ENCODE measurements around the gene ZNF653. TPM values are rescaled to one million over a fixed set of nuclear protein-coding genes. Genes with fewer than 3 reads are reported as not detected.

ZNF653 gene
- total RNA-seq, 3 donors from 2014 or later (not counting 1 experiment from before 2014, with no cell fraction given): 9.9 to 15.4 (median 10.8) TPM

DNA sequence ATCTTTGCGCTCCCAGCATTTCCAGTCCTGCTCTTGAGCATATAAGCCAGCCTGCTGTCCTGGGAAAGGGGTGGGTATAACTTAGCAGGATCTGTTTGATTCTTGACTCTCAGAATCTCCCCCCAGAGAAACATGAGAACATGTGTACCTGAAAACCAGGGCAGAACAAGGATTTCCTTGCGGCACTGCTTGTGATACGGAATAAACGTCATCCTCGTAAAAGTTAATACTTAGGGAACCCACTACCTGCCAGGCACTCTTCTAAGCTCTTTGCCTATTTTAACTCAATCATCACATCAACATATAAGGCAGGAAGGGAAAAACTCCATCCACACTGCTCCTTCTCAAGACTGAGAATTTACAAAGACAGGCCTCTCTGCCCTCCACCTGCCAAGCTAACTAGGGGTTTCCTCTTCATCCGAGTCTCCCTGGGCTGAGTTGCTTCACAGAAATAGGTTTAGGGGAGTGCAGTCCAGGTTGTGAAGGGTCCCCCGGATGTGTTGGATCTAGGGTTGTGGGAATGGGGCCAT, 1.1 kb downstream of the ZNF653 start:
- WGBS (ENCODE audit: insufficient coverage): 64% methylated on average over 7 of the region's 7 CpGs
- intact Hi-C loops (cut with micrococcal nuclease): loop anchor here (1.0 to 10.0 kb wide), 3 partner anchors 25 to 158 kb away; partner anchors contain the start of genes CCDC159, ECSIT, SWSAP1 and TMEM205
- peaks cover 16% of the 10 kb centered on the region for H3K4me1 ChIP-seq (ENCODE audit: control insufficient read depth, insufficient read depth, low read length)
- H3K27me3 ChIP-seq (ENCODE audit: control insufficient read depth, insufficient read depth, low read length): no peaks in the 10 kb centered on the region
- peak overlapping the region; percentile 78 for H3K27ac ChIP-seq (ENCODE audit: low read length)
- TF ChIP-seq, protein P1, sequence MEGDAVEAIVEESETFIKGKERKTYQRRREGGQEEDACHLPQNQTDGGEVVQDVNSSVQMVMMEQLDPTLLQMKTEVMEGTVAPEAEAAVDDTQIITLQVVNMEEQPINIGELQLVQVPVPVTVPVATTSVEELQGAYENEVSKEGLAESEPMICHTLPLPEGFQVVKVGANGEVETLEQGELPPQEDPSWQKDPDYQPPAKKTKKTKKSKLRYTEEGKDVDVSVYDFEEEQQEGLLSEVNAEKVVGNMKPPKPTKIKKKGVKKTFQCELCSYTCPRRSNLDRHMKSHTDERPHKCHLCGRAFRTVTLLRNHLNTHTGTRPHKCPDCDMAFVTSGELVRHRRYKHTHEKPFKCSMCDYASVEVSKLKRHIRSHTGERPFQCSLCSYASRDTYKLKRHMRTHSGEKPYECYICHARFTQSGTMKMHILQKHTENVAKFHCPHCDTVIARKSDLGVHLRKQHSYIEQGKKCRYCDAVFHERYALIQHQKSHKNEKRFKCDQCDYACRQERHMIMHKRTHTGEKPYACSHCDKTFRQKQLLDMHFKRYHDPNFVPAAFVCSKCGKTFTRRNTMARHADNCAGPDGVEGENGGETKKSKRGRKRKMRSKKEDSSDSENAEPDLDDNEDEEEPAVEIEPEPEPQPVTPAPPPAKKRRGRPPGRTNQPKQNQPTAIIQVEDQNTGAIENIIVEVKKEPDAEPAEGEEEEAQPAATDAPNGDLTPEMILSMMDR (IDR thresholded peaks at IDR 0.05): no peak
- H3K27ac Mint-ChIP-seq: peak overlapping the region; percentile 88 to 92
- H3K9me3 ChIP-seq (ENCODE audit: control insufficient read depth, insufficient read depth, low read length): no peaks in the 10 kb centered on the region
- H3K27me3 Mint-ChIP-seq (ENCODE audit: low read depth in 2 of 2): no peaks in the 10 kb centered on the region
- ATAC-seq (no peak), DNase-seq (no peak)
- no peaks in the 10 kb centered on the region for H3K36me3 Mint-ChIP-seq
- H3K36me3 ChIP-seq (ENCODE audit: control insufficient read depth, insufficient read depth, low read length): no peaks in the 10 kb centered on the region
- H3K9me3 Mint-ChIP-seq: no peaks in the 10 kb centered on the region
- peak overlapping the region; percentile 40 for H3K4me3 ChIP-seq (ENCODE audit: low read length)
- H3K4me3 Mint-ChIP-seq: peak overlapping the region; percentile 89
- H3K4me1 Mint-ChIP-seq: peaks cover 15 to 16% of the 10 kb centered on the region in 2 donors

GRCh38 chr19:11499890-11500420, 5.7 kb downstream of the ZNF653 start:
- peaks cover 5% of the 10 kb centered on the region for H3K36me3 ChIP-seq (ENCODE audit: control insufficient read depth, insufficient read depth, low read length)
- H3K27ac ChIP-seq (ENCODE audit: low read length): no peak overlapping the region
- intact Hi-C loops (cut with micrococcal nuclease): loop anchor here (10.0 kb wide), 1 partner anchor 125 kb away; the partner anchor contains the start of gene SWSAP1
- H3K9me3 ChIP-seq (ENCODE audit: control insufficient read depth, insufficient read depth, low read length): no peaks in the 10 kb centered on the region
- 91% methylated on average over 7 of the region's 7 CpGs for WGBS (ENCODE audit: insufficient coverage)
- ATAC-seq: no peak
- Mint-ChIP-seq H3K27ac (no peak overlapping the region), H3K4me3 (no peak overlapping the region), H3K27me3 (ENCODE audit: low read depth in 2 of 2) (no peaks in the 10 kb centered on the region), H3K36me3 (no peaks in the 10 kb centered on the region), H3K4me1 (peaks cover 6 to 7% of the 10 kb centered on the region in 2 donors), H3K9me3 (no peaks in the 10 kb centered on the region)
- H3K4me3 ChIP-seq (ENCODE audit: low read length): no peak overlapping the region
- peaks cover 6% of the 10 kb centered on the region for H3K4me1 ChIP-seq (ENCODE audit: control insufficient read depth, insufficient read depth, low read length)
- DNase-seq: no peak
- TF ChIP-seq, protein P1 (IDR thresholded peaks at IDR 0.05): no peak
- no peaks in the 10 kb centered on the region for H3K27me3 ChIP-seq (ENCODE audit: control insufficient read depth, insufficient read depth, low read length)

DNA sequence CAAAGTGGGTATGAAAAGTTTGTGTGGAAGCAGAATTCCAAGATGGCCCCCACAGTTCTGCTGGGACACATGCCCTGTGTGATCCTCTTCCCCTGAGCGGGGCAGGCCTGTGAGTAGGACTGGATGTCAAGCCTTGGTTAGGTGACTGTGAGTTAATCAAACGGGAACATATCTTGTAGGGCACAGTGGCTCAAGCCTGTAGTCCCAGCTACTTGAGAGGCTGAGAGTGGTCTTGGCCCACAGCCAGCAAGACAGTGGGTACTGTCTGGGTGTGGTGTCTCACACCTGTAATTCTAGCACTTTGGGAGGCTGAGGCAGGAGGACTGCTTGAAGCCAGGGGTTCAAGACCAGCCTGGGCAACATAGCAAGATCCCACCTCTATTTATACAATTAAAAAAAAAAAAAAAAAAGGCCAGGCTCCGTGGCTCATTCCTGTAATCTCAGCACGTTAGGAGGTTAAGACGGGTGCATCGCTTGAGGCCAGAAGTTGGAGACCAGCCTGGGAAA, 6.4 kb downstream of the ZNF653 start:
- DNase-seq (no peak), ATAC-seq (no peak)
- Mint-ChIP-seq H3K27ac (no peak overlapping the region), H3K4me3 (no peak overlapping the region), H3K9me3 (no peaks in the 10 kb centered on the region), H3K36me3 (no peaks in the 10 kb centered on the region), H3K27me3 (ENCODE audit: low read depth in 2 of 2) (no peaks in the 10 kb centered on the region), H3K4me1 (no peaks in the 10 kb centered on the region)
- H3K4me1 ChIP-seq (ENCODE audit: control insufficient read depth, insufficient read depth, low read length): no peaks in the 10 kb centered on the region
- H3K9me3 ChIP-seq (ENCODE audit: control insufficient read depth, insufficient read depth, low read length): no peaks in the 10 kb centered on the region
- no peak overlapping the region for H3K4me3 ChIP-seq (ENCODE audit: low read length)
- peaks cover 5% of the 10 kb centered on the region for H3K36me3 ChIP-seq (ENCODE audit: control insufficient read depth, insufficient read depth, low read length)
- TF ChIP-seq, protein P1 (IDR thresholded peaks at IDR 0.05): no peak
- no peak overlapping the region for H3K27ac ChIP-seq (ENCODE audit: low read length)
- WGBS (ENCODE audit: insufficient coverage): 94% methylated on average over 6 of the region's 6 CpGs
- intact Hi-C loops (cut with micrococcal nuclease): no loop called here
- no peaks in the 10 kb centered on the region for H3K27me3 ChIP-seq (ENCODE audit: control insufficient read depth, insufficient read depth, low read length)
